Right lobe of liver (tissue), 4 donors: Measurements from ENCODE around the gene MED27.

ENCODE experiments used
- POLR2A ChIP-seq: fragments of 450-650 bp; IDR thresholded peaks from one replicate; pipeline ENCODE4 v1.6.1; 2017; ENCODE audit warnings: antibody characterized with exemption, mild to moderate bottlenecking
- TF ChIP-seq, protein P1 (sequence below), 4 donors: fragments of 200-600 bp in 3 of 4; fragments of 450-650 bp in 1 of 4; IDR thresholded peaks; one replicate each; pipeline versions ENCODE4 v1.5.1 to v1.8.0; 2016 to 2022; ENCODE audit warnings: antibody characterized with exemption in 4 of 4, mild to moderate bottlenecking in 2 of 4
- donor health status: DM: no; HTN: no; CAD: no.
- donor health status: DM: no; HTN: no; CAD: no.
- donor health status: DM: no; HTN: yes; CAD: no.

DNA sequence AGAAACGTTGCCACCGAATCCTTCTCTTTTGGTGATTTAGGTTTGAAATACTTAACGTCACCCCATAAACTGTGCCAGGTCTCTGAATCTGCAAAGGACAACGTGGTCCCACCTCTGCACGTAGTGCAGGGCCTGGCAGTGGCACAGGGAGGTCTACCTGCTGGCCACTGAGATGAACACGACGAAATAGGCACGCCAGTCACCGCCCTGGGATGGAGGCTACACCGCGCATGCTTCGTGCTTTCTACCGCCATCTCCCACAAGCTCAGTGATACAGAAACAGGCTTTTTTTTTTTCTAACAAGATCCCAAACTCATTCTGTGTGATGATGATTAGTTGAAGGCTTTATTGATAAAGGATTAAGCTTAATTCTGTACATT, 199.8 kb downstream of the MED27 start:
- TF ChIP-seq, protein P1, sequence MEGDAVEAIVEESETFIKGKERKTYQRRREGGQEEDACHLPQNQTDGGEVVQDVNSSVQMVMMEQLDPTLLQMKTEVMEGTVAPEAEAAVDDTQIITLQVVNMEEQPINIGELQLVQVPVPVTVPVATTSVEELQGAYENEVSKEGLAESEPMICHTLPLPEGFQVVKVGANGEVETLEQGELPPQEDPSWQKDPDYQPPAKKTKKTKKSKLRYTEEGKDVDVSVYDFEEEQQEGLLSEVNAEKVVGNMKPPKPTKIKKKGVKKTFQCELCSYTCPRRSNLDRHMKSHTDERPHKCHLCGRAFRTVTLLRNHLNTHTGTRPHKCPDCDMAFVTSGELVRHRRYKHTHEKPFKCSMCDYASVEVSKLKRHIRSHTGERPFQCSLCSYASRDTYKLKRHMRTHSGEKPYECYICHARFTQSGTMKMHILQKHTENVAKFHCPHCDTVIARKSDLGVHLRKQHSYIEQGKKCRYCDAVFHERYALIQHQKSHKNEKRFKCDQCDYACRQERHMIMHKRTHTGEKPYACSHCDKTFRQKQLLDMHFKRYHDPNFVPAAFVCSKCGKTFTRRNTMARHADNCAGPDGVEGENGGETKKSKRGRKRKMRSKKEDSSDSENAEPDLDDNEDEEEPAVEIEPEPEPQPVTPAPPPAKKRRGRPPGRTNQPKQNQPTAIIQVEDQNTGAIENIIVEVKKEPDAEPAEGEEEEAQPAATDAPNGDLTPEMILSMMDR (IDR thresholded peaks at IDR 0.05): no peak
- no peak for TF ChIP-seq POLR2A
